HepG2 (cell line): ENCODE data around the gene EPHA2. TPM values are rescaled to one million over a fixed set of nuclear protein-coding genes. Genes with fewer than 3 reads are reported as not detected.

Experiments used
- ATRX ChIP-seq: sonication (generic); formaldehyde crosslinking; IDR thresholded peaks from 2 replicates; pipeline ENCODE4 v1.4.0; 2020; ENCODE audit warnings: missing genetic modification reagents, borderline replicate concordance
- CAMTA2 ChIP-seq: sonication (generic); formaldehyde crosslinking; IDR thresholded peaks from 2 replicates; pipeline ENCODE4 v1.4.0; 2020; ENCODE audit warnings: mild to moderate bottlenecking, missing genetic modification reagents, borderline replicate concordance
- CREM ChIP-seq, 2 experiments: sonication (generic) in 1 of 2; formaldehyde crosslinking in 1 of 2; IDR thresholded peaks; 2 replicates each; pipeline versions ENCODE4 v1.4.0 to v1.6.1; 2016 to 2020; ENCODE audit warnings: antibody characterized with exemption in 1 of 2, mild to moderate bottlenecking in 1 of 2, missing genetic modification reagents in 1 of 2
- DNMT1 ChIP-seq: sonication (generic); formaldehyde crosslinking; IDR thresholded peaks from 2 replicates; pipeline ENCODE4 v1.5.1; 2020; ENCODE audit warnings: mild to moderate bottlenecking, missing genetic modification reagents
- FOXO1 ChIP-seq: sonication (generic); formaldehyde crosslinking; IDR thresholded peaks from 2 replicates; pipeline ENCODE4 v1.4.0; 2020; ENCODE audit warnings: missing genetic modification reagents
- KAT7 ChIP-seq: IDR thresholded peaks from 2 replicates; pipeline ENCODE4 v1.6.1; 2018; ENCODE audit warnings: borderline replicate concordance, missing compliant biosample characterization
- MAF1 ChIP-seq: sonication (generic); formaldehyde crosslinking; IDR thresholded peaks from 2 replicates; pipeline ENCODE4 v1.5.0; 2020; ENCODE audit warnings: missing genetic modification reagents, borderline replicate concordance
- SP4 ChIP-seq: sonication (generic); formaldehyde crosslinking; IDR thresholded peaks from 2 replicates; pipeline ENCODE4 v1.8.1; 2023; ENCODE audit warnings: mild to moderate bottlenecking, missing genetic modification reagents
- TARDBP ChIP-seq: sonication (generic); formaldehyde crosslinking; IDR thresholded peaks from 2 replicates; pipeline ENCODE4 v1.8.0; 2022; ENCODE audit warnings: mild to moderate bottlenecking, missing genetic modification reagents
- YEATS2 ChIP-seq: sonication (generic); formaldehyde crosslinking; IDR thresholded peaks from 2 replicates; pipeline ENCODE4 v1.4.0; 2020; ENCODE audit warnings: missing genetic modification reagents, borderline replicate concordance
- ZFP36L1 ChIP-seq: sonication (generic); formaldehyde crosslinking; IDR thresholded peaks from 2 replicates; pipeline ENCODE4 v1.8.0; 2022; ENCODE audit warnings: mild to moderate bottlenecking, missing genetic modification reagents, moderate library complexity
- ZNF30 ChIP-seq: sonication (generic); formaldehyde crosslinking; IDR thresholded peaks from 2 replicates; pipeline ENCODE4 v1.5.0; 2020; ENCODE audit warnings: mild to moderate bottlenecking, missing genetic modification reagents
- ZNF446 ChIP-seq: sonication (generic); formaldehyde crosslinking; IDR thresholded peaks from 2 replicates; pipeline ENCODE4 v1.5.0; 2020; ENCODE audit warnings: mild to moderate bottlenecking, missing genetic modification reagents
- ZNF775 ChIP-seq: sonication (generic); formaldehyde crosslinking; IDR thresholded peaks from 2 replicates; pipeline ENCODE4 v1.4.0; 2020; ENCODE audit warnings: missing genetic modification reagents, mild to moderate bottlenecking, moderate library complexity, borderline replicate concordance
- ZNF780A ChIP-seq: sonication (generic); formaldehyde crosslinking; IDR thresholded peaks from 2 replicates; pipeline ENCODE4 v1.8.0; 2022; ENCODE audit warnings: mild to moderate bottlenecking, missing genetic modification reagents, moderate library complexity
- ZNF816 ChIP-seq: sonication (generic); formaldehyde crosslinking; IDR thresholded peaks from 2 replicates; pipeline ENCODE4 v1.8.0; 2022; ENCODE audit warnings: missing genetic modification reagents, mild to moderate bottlenecking, borderline replicate concordance
- polyA plus RNA-seq, 8 experiments: library from polyadenylated mRNA; depleted of rRNA in 3 of 8; stranded (reverse) in 7 of 8; unstranded in 1 of 8; fragments of >200 nt; fragmentation: Illumina TruSeq in 4 of 8; extraction: Trizol in 4 of 8; gene quantifications; 2 replicates each; pipeline versions ENCODE4 v1.2.1 to v1.2.3, GENCODE V29; 2011 to 2016; ENCODE audit warnings: low read depth in 4 of 8, missing spikeins in 1 of 8, mixed read lengths in 1 of 8; ENCODE audit not compliant: insufficient read depth in 1 of 8
- total RNA-seq, 5 experiments: library from RNA; depleted of rRNA; stranded (reverse); fragments of >200 nt; fragmentation: Illumina TruSeq; extraction: Trizol; gene quantifications; 2 replicates each; pipeline ENCODE4 v1.2.3, GENCODE V29; 2016; ENCODE audit warnings: low read depth in 1 of 5
- TF ChIP-seq, protein P1 (sequence below): sonication (generic); formaldehyde crosslinking; IDR thresholded peaks from 2 replicates; pipeline ENCODE4 v1.4.0; 2020; ENCODE audit warnings: missing genetic modification reagents, borderline replicate concordance
- TF ChIP-seq, protein P2 (sequence below): sonication (generic); formaldehyde crosslinking; IDR thresholded peaks from 2 replicates; pipeline ENCODE4 v1.8.1; 2023; ENCODE audit warnings: mild to moderate bottlenecking, missing genetic modification reagents
- TF ChIP-seq, protein P3 (sequence below): sonication (generic); formaldehyde crosslinking; IDR thresholded peaks from 2 replicates; pipeline ENCODE4 v1.5.1; 2020; ENCODE audit warnings: missing genetic modification reagents, mild to moderate bottlenecking, borderline replicate concordance
- TF ChIP-seq, protein P4 (sequence below): sonication (generic); formaldehyde crosslinking; IDR thresholded peaks from 2 replicates; pipeline ENCODE4 v1.9.0; 2021; ENCODE audit warnings: missing genetic modification reagents, borderline replicate concordance
- TF ChIP-seq, protein P5 (sequence below): sonication (generic); formaldehyde crosslinking; IDR thresholded peaks from 2 replicates; pipeline ENCODE4 v1.8.0; 2022; ENCODE audit warnings: missing genetic modification reagents, low read depth, mild to moderate bottlenecking, borderline replicate concordance

EPHA2 gene
- total and polyA plus RNA-seq, 2 of the 13 experiments (the other 11 are each of a cell fraction or from before 2014, with no cell fraction given) = 33.6 to 53.6 TPM

DNA sequence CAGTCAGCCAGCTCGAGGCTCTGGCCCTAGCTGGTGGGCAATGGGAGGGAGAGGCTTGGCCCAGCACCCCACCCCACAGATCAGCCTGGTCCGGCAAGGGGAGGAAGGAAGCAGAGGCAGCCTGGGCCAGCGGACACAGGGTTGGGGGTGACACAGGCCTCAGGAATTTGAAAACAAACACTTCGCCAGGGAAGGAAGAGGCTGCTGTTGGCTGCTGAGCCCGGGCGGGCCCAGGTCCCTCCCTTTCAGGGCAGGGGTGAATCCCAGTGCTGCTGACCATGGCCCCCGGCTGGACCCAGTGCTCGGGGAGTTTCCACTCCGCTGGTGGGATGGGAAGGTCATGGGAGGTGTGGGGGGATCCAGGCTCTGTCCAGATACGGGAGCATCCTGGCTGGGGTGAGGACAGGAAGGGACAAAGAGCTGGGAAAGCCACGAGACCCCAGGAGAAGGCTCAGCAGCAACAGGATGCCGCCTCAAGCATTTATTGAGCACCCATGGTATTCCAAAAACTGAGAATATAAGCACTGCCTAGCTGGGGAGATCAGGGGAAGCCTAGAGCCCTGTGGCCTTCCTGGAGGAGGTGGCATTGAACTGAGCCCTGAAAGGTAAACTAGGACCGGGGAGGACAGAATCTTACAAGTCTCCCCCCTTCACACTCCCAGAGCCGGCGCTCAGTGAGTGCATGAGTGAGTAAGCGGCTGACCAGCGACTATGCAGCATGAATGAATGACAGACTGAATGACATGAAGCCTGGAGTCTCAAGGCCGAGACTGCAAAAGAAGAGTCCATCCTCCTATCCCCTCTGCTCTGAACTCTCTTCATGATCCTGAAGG lies 26.2 kb upstream of the EPHA2 start (continued):
- TF ChIP-seq CREM (IDR thresholded peaks at IDR 0.05) = peak; percentile 65; the same call in 1 of the 2 replicates
- TF ChIP-seq CREM (CRISPR knock-in tag; IDR thresholded peaks at IDR 0.05) = no peak
- TF ChIP-seq ZNF446 (CRISPR knock-in tag) = 0 out of 2 replicates have a peak, but pooled peaks have one; percentile 31
- TF ChIP-seq ZFP36L1 (CRISPR knock-in tag) = no peak
- TF ChIP-seq ZNF816 (CRISPR knock-in tag) = no peak
- TF ChIP-seq, protein P1, sequence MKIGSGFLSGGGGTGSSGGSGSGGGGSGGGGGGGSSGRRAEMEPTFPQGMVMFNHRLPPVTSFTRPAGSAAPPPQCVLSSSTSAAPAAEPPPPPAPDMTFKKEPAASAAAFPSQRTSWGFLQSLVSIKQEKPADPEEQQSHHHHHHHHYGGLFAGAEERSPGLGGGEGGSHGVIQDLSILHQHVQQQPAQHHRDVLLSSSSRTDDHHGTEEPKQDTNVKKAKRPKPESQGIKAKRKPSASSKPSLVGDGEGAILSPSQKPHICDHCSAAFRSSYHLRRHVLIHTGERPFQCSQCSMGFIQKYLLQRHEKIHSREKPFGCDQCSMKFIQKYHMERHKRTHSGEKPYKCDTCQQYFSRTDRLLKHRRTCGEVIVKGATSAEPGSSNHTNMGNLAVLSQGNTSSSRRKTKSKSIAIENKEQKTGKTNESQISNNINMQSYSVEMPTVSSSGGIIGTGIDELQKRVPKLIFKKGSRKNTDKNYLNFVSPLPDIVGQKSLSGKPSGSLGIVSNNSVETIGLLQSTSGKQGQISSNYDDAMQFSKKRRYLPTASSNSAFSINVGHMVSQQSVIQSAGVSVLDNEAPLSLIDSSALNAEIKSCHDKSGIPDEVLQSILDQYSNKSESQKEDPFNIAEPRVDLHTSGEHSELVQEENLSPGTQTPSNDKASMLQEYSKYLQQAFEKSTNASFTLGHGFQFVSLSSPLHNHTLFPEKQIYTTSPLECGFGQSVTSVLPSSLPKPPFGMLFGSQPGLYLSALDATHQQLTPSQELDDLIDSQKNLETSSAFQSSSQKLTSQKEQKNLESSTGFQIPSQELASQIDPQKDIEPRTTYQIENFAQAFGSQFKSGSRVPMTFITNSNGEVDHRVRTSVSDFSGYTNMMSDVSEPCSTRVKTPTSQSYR (CRISPR knock-in tag) = no peak
- TF ChIP-seq DNMT1 (CRISPR knock-in tag) = no peak
- TF ChIP-seq, protein P2, sequence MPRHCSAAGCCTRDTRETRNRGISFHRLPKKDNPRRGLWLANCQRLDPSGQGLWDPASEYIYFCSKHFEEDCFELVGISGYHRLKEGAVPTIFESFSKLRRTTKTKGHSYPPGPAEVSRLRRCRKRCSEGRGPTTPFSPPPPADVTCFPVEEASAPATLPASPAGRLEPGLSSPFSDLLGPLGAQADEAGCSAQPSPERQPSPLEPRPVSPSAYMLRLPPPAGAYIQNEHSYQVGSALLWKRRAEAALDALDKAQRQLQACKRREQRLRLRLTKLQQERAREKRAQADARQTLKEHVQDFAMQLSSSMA (CRISPR knock-in tag) = no peak
- TF ChIP-seq TARDBP (CRISPR knock-in tag) = no peak; the same call in 1 of the 2 replicates
- TF ChIP-seq SP4 (CRISPR knock-in tag) = no peak; the same call in 1 of the 2 replicates
- TF ChIP-seq, protein P3, sequence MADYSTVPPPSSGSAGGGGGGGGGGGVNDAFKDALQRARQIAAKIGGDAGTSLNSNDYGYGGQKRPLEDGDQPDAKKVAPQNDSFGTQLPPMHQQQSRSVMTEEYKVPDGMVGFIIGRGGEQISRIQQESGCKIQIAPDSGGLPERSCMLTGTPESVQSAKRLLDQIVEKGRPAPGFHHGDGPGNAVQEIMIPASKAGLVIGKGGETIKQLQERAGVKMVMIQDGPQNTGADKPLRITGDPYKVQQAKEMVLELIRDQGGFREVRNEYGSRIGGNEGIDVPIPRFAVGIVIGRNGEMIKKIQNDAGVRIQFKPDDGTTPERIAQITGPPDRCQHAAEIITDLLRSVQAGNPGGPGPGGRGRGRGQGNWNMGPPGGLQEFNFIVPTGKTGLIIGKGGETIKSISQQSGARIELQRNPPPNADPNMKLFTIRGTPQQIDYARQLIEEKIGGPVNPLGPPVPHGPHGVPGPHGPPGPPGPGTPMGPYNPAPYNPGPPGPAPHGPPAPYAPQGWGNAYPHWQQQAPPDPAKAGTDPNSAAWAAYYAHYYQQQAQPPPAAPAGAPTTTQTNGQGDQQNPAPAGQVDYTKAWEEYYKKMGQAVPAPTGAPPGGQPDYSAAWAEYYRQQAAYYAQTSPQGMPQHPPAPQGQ (CRISPR knock-in tag) = no peak
- TF ChIP-seq ZNF775 = no peak
- TF ChIP-seq ATRX (CRISPR knock-in tag) = no peak
- TF ChIP-seq MAF1 = 0 out of 2 replicates have a peak, but pooled peaks have one; percentile 56
- TF ChIP-seq, protein P4, sequence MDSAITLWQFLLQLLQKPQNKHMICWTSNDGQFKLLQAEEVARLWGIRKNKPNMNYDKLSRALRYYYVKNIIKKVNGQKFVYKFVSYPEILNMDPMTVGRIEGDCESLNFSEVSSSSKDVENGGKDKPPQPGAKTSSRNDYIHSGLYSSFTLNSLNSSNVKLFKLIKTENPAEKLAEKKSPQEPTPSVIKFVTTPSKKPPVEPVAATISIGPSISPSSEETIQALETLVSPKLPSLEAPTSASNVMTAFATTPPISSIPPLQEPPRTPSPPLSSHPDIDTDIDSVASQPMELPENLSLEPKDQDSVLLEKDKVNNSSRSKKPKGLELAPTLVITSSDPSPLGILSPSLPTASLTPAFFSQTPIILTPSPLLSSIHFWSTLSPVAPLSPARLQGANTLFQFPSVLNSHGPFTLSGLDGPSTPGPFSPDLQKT (CRISPR knock-in tag) = no peak
- peak; percentile 63; the same call in 1 of the 2 replicates for TF ChIP-seq YEATS2
- TF ChIP-seq ZNF30 (CRISPR knock-in tag) = no peak
- TF ChIP-seq ZNF780A = no peak
- no peak for TF ChIP-seq CAMTA2 (CRISPR knock-in tag)
- peak; percentile 87; the same call in 1 of the 2 replicates for TF ChIP-seq FOXO1 (CRISPR knock-in tag)
- TF ChIP-seq, protein P5, sequence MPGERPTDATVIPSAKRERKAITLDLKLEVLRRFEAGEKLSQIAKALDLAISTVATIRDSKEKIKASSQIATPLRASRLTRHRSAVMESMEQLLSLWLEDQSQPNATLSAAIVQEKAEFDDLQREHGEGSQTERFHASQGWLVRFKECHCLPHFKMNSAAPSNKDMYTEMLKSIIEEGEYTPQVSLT (CRISPR knock-in tag) = no peak
- TF ChIP-seq KAT7 (CRISPR knock-in tag) = peak; percentile 28; the same call in 1 of the 2 replicates
